Measurements from ENCODE around the gene BOD1L2. TPM values are rescaled to one million over a fixed set of nuclear protein-coding genes. Genes with fewer than 3 reads are reported as not detected.

Gene BOD1L2
- total RNA-seq, result under 1 TPM in 1 of 4 donors, not detected in 3; 0.18 TPM

GRCh38 chr18:57146956-57147636, at the start of gene BOD1L2:
Gene BOD1L2, plus strand, starts transcription at chr18:57147087. Its CDS starts 226 bp downstream, at chr18:57147313.
- DNase-seq, result no peak
- no peaks in the 10 kb centered on the region for H3K36me3 ChIP-seq
- H3K27ac ChIP-seq, result no peak within 1 kb of the TSS
- H3K4me1 ChIP-seq, result no peaks in the 10 kb centered on the region
- TF ChIP-seq, protein P1, sequence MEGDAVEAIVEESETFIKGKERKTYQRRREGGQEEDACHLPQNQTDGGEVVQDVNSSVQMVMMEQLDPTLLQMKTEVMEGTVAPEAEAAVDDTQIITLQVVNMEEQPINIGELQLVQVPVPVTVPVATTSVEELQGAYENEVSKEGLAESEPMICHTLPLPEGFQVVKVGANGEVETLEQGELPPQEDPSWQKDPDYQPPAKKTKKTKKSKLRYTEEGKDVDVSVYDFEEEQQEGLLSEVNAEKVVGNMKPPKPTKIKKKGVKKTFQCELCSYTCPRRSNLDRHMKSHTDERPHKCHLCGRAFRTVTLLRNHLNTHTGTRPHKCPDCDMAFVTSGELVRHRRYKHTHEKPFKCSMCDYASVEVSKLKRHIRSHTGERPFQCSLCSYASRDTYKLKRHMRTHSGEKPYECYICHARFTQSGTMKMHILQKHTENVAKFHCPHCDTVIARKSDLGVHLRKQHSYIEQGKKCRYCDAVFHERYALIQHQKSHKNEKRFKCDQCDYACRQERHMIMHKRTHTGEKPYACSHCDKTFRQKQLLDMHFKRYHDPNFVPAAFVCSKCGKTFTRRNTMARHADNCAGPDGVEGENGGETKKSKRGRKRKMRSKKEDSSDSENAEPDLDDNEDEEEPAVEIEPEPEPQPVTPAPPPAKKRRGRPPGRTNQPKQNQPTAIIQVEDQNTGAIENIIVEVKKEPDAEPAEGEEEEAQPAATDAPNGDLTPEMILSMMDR (IDR thresholded peaks at IDR 0.05), result no peak
- no peak for TF ChIP-seq POLR2A (IDR thresholded peaks at IDR 0.05)
- H3K4me3 ChIP-seq, result no peak within 1 kb of the TSS
- no peaks in the 10 kb centered on the region for H3K9me3 ChIP-seq
- H3K27me3 ChIP-seq, result no peaks in the 10 kb centered on the region

DNA sequence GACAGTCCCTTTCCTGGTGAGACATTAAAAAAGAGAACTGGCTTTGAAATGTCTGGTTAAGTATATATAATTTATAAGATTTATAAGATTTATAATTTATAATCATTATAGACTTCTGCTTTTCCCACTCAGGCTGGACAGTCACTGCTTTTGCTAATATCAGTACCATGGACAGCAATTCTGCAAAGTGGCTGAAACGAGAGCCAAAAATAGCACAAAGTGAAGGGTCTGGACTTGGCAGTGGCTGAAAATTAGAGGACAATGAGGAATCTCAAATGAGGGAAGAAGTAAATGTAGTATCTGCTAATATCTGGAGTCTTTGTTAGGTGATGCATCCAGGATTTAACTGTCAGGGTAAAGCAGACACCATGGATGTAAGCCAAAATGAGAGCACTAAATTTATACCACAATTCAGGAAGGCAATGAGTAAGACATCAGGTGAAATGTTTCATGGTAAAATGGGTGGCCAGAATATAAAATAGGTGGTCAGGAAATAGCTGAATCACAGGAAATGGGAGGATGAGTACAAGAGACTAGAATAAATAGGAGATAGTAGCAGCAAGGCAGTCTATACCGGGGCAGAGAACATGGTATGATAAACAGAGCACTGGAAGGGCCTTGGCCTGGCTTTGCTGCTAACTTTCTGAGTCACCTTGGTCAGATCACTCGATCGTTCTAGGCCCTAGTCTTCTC, 39.6 kb upstream of the BOD1L2 start:
- no peak for DNase-seq
- Histone ChIP-seq H3K36me3 (no peaks in the 10 kb centered on the region), H3K27ac (no peak overlapping the region), H3K9me3 (no peaks in the 10 kb centered on the region), H3K4me3 (no peak overlapping the region), H3K27me3 (no peaks in the 10 kb centered on the region), H3K4me1 (no peaks in the 10 kb centered on the region)
- TF ChIP-seq, protein P1 (IDR thresholded peaks at IDR 0.05), result no peak
- no peak for TF ChIP-seq POLR2A (IDR thresholded peaks at IDR 0.05)

DNA sequence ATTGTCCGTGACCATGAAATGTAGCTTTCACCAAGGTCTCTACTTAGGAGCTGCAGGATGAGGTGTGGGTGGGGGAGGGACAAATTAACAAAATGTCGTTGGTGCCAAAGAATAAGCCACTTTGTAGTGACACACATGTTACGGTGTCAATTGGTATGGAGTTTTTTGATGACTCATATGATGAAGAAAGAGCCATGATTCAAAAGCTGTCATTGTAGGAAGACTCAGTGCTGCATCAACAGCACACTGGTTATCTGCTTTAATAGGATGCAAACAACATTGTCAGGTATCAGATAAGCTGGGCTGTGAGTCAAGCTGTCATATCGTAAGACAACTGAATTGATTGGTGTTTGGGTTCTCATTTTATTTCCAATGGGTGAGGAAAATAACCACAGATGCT, 36.6 kb upstream of the BOD1L2 start:
- DNase-seq, result no peak
- H3K36me3 ChIP-seq, result no peaks in the 10 kb centered on the region
- no peak overlapping the region for H3K4me3 ChIP-seq
- no peaks in the 10 kb centered on the region for H3K27me3 ChIP-seq
- no peaks in the 10 kb centered on the region for H3K4me1 ChIP-seq
- no peak overlapping the region for H3K27ac ChIP-seq
- H3K9me3 ChIP-seq, result no peaks in the 10 kb centered on the region
- TF ChIP-seq POLR2A (IDR thresholded peaks at IDR 0.05), result no peak
- TF ChIP-seq, protein P1 (IDR thresholded peaks at IDR 0.05), result no peak

DNA sequence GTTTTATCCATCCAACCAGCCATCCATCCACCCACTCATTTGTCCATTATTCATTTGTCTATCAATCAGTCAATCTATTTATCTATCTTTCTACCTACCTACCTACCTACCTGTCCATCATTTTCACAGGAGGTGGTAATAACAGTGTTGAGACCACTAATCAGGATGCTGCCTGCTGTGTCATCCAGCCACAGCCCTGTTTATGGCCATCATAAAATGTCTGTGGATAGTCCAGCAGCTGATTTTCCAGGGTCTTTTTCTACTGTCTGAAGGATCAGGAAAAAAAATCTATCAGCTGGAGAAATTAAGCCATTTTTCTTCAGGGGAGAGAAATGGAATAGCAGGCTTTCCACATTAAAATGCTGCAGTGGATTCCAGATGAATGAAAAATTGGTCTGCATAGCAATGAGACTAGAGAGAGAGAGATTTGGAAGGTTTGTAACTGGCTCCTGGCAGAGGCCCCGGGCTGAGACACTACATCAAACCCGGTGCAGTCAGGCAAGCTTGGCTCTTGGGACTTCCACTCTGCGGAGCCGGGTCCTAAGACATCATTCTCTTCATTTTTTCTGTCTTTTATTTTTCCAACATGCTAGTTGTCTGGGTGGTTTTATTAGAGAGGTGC, 33.0 kb upstream of the BOD1L2 start:
- no peak for DNase-seq
- no peak for TF ChIP-seq POLR2A (IDR thresholded peaks at IDR 0.05)
- TF ChIP-seq, protein P1 (IDR thresholded peaks at IDR 0.05), result no peak
- H3K9me3 ChIP-seq, result no peaks in the 10 kb centered on the region
- H3K36me3 ChIP-seq, result no peaks in the 10 kb centered on the region
- no peak overlapping the region for H3K27ac ChIP-seq
- no peaks in the 10 kb centered on the region for H3K4me1 ChIP-seq
- H3K4me3 ChIP-seq, result no peak overlapping the region
- H3K27me3 ChIP-seq, result no peaks in the 10 kb centered on the region

DNA sequence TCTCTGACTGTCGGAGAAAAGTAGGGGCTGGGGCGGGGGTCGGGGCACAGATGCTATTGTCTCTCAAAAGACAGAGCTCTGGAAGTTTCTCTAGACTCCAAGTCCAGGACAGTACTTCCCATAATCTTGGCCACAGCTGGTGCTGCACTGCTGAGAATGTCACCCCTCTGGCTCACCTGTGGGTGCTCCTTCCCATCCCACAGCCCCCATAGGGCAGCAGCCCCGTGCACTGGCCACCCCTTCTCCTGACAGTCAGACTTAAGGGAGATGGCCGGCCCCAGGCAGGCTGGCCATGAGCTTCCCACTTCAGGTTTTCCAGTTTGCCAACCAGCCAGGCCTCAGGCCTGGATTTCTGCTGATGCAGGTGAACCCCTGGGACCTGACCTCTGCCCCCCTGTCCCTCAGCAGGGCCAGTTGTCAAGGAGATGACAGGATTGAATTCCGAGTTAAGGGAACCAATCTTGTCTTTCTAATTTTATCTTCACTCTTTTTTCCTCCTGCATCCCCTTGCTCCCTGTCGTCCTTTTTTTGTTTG, 30.2 kb upstream of the BOD1L2 start:
- no peak overlapping the region for H3K4me3 ChIP-seq
- no peaks in the 10 kb centered on the region for H3K4me1 ChIP-seq
- H3K36me3 ChIP-seq, result no peaks in the 10 kb centered on the region
- no peak for TF ChIP-seq POLR2A (IDR thresholded peaks at IDR 0.05)
- TF ChIP-seq, protein P1 (IDR thresholded peaks at IDR 0.05), result no peak
- DNase-seq, result no peak
- no peak overlapping the region for H3K27ac ChIP-seq
- H3K27me3 ChIP-seq, result no peaks in the 10 kb centered on the region
- H3K9me3 ChIP-seq, result no peaks in the 10 kb centered on the region
